A549 treated with GW870086 at 1 μM for 4 hours (cell line): ENCODE data around the gene IFFO2. TPM values are rescaled to one million over a fixed set of nuclear protein-coding genes. Genes with fewer than 3 reads are reported as not detected.

Experiments used
- total RNA-seq: library from RNA; stranded (reverse); fragments of 200-300 nt; extraction: Qiagen RNA extraction; gene quantifications from 5 replicates; pipeline ENCODE4 v1.2.3, GENCODE V29; 2022; ENCODE audit warnings: low read depth

The IFFO2 gene
- total RNA-seq = 6.3 to 9.4 TPM (median 8.9 TPM) in 5 replicates

GRCh38 chr1:18956193-18957135 is at the start of gene IFFO2:
TSS of gene IFFO2 (minus strand) at chr1:18956676. CDS start at chr1:18956332, 344 bp downstream.

GRCh38 chr1:18902523-18903290 is 53.8 kb downstream of the IFFO2 start, which contains the start of gene ALDH4A1:
TSS of gene ALDH4A1 (minus strand) at chr1:18902555. CDS start at chr1:18902523, 32 bp downstream.

GRCh38 chr1:18859560-18859959 is 96.9 kb downstream of the IFFO2 start, which contains the start of gene TAS1R2:
TSS of gene TAS1R2 (minus strand) at chr1:18859660. CDS start at chr1:18859660, 0 bp downstream.

Other genes with a start within 250 kb of the IFFO2 start
- gene TAS1R2, start 97.0 kb downstream of the IFFO2 start, total RNA-seq = not detected in 5 replicates
- 10.7 to 14.0 TPM (median 13.2 TPM) in 5 replicates for gene ALDH4A1, start 54.1 kb downstream of the IFFO2 start, total RNA-seq